ENCODE measurements around the gene APMAP. TPM values are rescaled to one million over a fixed set of nuclear protein-coding genes. Genes with fewer than 3 reads are reported as not detected.
"Not testable (repeated sequence)": the region's sequence is repeated elsewhere in the genome, so short reads cannot be mapped to it uniquely, and the experiment has no call there.

Gene APMAP
- total RNA-seq, 4 donors from 2014 or later, result 45.3 to 83.1 (median 54.1) TPM

GRCh38 chr20:24930724-24931688, 61.5 kb downstream of the APMAP start:
- 75 to 78% methylated on average over 13 to 15 of the region's 15 CpGs for WGBS, 2 donors
- peak overlapping the region in 1 of 4 donors; percentile 43 for H3K27ac ChIP-seq

GRCh38 chr20:24929867-24930723, 62.5 kb downstream of the APMAP start:
- not testable (repeated sequence) for H3K27me3 ChIP-seq; DNase-seq (ENCODE audit: low spot score in 2 of 2); H3K36me3 ChIP-seq; H3K9me3 ChIP-seq; H3K4me1 ChIP-seq; H3K4me3 ChIP-seq; H3K27ac ChIP-seq
- 62 to 63% methylated on average over 13 of the region's 13 CpGs for WGBS, 2 donors

More at GRCh38 chr20:24930724-24931688, 61.5 kb downstream of the APMAP start:
- not testable (repeated sequence) for H3K36me3 ChIP-seq; H3K4me1 ChIP-seq; H3K27me3 ChIP-seq; DNase-seq (ENCODE audit: low spot score in 2 of 2); H3K9me3 ChIP-seq; H3K4me3 ChIP-seq
- peak in 3 of 5 experiments; percentile 8 to 30 (median 13) for TF ChIP-seq CTCF (IDR thresholded peaks at IDR 0.05)

- 55 to 62% methylated on average over 5 of the region's 5 CpGs for WGBS, 2 donors
- DNase-seq (ENCODE audit: low spot score in 2 of 2); H3K36me3 ChIP-seq; H3K27ac ChIP-seq; H3K4me1 ChIP-seq; H3K4me3 ChIP-seq; H3K9me3 ChIP-seq; H3K27me3 ChIP-seq: not testable (repeated sequence)
Observed at GRCh38 chr20:24929259-24929658, 63.3 kb downstream of the APMAP start.

GRCh38 chr20:24920706-24921105, 71.8 kb downstream of the APMAP start:
- not testable (repeated sequence) for H3K27ac ChIP-seq; H3K9me3 ChIP-seq; H3K36me3 ChIP-seq; DNase-seq (ENCODE audit: low spot score in 2 of 2); H3K4me3 ChIP-seq; H3K27me3 ChIP-seq
- WGBS, 2 donors, result 21 to 26% methylated on average over 3 of the region's 3 CpGs
- H3K4me1 ChIP-seq, result peaks cover 0 to 11% (median 7%) of the 10 kb centered on the region in 4 donors

- not testable (repeated sequence) for H3K27ac ChIP-seq; H3K9me3 ChIP-seq; H3K36me3 ChIP-seq; H3K27me3 ChIP-seq; DNase-seq (ENCODE audit: low spot score in 2 of 2); H3K4me3 ChIP-seq
- peaks cover 0 to 11% (median 7%) of the 10 kb centered on the region in 4 donors for H3K4me1 ChIP-seq
- WGBS, 2 donors, result 86 to 88% methylated on average over 15 of the region's 15 CpGs
Observed at GRCh38 chr20:24919665-24920064, 72.9 kb downstream of the APMAP start.

- TF ChIP-seq POLR2A (IDR thresholded peaks at IDR 0.05) (no peak), EP300 (IDR thresholded peaks at IDR 0.05) (no peak), CTCF (IDR thresholded peaks at IDR 0.05) (no peak)
- Histone ChIP-seq H3K4me1 (peaks cover 0 to 11% (median 7%) of the 10 kb centered on the region in 4 donors), H3K4me3 (no peak overlapping the region), H3K36me3 (no peaks in the 10 kb centered on the region), H3K9me3 (no peaks in the 10 kb centered on the region), H3K27me3 (no peaks in the 10 kb centered on the region), H3K27ac (no peak overlapping the region)
- DNase-seq (ENCODE audit: low spot score in 2 of 2), result no peak
- WGBS, 2 donors, result 40 to 53% methylated on average over 17 of the region's 17 CpGs
Observed at GRCh38 chr20:24918579-24919566, 73.7 kb downstream of the APMAP start.

Data from tibial nerve (tissue), 4 donors.